SW480 (cell line): ENCODE data around the gene OTUD5.

ENCODE experiments used
- DNase-seq: peaks from one replicate; pipeline ENCODE4 v3.0.0-alpha.2; 2016; ENCODE audit warnings: low spot score

The OTUD5 gene

DNA sequence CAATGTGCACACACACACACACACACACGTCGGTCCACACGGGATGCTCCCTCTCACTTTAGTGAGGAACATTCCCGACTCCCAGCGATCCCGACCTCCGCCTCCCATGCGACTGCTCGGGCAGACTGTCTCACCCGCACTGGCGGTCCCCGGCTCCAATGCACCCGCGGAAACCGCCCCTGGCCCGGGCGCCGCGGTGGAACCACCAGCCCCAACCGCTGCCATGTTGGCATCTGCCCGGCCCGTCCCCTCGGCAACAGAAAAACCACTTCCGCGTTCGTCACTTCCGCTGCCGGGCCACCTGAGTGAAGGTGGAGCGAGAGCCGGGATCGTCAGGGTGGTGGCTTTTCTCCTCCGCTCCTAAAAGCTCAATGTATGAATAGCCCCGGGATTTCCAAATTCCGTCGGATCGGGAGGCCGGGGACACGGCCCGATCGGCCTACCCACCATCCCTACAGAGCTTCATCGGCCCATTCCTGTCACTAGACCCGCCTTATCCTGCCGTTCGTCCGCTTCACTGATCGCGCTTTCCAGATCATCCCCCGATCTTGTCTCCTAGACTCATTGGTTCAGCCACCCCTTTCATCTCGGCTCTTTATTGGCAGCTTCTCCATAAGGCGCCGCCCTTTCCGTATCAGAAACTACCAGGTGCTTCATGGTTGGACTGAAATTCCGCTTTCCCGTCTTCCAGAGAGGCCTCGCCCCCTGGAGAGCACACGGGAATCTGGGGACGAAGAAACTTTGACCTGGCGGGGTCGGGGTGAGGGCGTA is 45.8 kb downstream of the OTUD5 start, which contains the start of gene SLC35A2:
SLC35A2 (minus strand) TSS at position 235 of the 771 bp plus-strand sequence; CDS start at position 225, 10 bp downstream.
- DNase-seq: peak; percentile 94

DNA sequence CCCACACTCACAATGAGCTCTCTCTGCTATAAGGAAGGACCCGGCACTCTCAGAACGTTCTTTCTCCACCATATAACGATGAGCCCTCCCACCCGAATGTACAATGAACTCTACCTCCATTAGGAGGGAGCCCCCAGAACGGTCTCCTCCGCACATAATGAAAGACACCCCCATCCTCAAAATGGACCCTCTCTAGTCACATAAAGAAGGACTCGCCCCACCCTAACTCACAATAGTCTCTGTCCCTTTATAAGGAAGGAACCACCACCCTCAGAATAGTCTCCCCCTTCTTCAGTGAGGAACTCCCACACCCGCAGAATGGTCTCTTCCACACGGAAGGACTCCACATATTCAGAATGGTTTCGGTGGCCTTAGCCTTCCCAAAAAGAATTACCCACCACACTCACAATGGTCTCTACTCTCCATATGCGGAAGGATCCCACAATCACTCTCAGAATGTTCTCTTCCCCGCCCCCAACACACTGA is 46.4 kb downstream of the OTUD5 start:
- DNase-seq: peak; percentile 17

DNA sequence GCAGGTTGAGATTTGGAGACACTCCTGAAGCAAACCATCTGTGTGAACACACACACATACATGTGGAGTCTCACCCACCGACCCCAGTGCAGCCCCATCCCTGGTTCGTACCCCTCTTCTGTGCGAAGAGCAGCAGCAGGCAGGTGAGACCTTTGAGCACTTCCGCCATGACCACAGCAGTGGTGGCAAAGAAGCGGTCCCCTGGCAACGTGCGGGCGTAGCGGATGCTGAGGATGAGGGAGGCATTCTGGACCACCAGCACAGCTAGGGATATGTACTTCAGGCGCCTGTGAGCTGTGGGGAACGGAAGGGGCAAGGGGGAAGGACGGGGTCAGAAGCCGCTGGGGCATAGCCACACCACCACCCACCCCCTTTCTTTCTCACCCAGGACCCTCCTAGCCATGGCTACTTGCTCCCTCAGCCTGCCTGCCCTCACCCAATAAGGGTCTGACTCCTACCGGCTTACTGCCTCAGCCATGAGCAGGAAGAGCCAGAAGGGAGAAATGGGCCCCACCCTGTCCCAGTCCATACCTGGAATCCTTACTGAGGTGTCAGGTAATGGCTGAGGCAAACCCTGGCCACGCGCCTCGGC is 47.6 kb downstream of the OTUD5 start:
- DNase-seq: no peak

DNA sequence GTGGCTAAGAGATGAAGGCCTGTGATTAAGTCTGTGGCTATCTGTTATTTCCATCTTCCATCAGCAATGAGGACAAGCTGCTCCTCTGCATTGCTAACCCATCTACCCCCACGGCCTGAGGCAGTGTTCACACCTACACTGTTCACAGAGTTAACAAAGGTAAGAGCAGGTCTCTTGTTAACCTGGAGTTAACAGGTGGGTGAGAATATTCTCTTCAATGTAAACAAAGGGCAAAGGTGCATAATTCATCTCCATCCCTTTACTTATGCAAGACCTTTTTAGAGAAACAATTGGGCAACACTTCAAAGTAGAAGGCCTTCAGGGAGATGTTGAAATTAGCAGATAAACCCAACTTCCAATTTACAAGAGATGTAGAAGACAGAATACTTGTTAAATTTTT is 48.8 kb downstream of the OTUD5 start:
- DNase-seq: no peak

DNA sequence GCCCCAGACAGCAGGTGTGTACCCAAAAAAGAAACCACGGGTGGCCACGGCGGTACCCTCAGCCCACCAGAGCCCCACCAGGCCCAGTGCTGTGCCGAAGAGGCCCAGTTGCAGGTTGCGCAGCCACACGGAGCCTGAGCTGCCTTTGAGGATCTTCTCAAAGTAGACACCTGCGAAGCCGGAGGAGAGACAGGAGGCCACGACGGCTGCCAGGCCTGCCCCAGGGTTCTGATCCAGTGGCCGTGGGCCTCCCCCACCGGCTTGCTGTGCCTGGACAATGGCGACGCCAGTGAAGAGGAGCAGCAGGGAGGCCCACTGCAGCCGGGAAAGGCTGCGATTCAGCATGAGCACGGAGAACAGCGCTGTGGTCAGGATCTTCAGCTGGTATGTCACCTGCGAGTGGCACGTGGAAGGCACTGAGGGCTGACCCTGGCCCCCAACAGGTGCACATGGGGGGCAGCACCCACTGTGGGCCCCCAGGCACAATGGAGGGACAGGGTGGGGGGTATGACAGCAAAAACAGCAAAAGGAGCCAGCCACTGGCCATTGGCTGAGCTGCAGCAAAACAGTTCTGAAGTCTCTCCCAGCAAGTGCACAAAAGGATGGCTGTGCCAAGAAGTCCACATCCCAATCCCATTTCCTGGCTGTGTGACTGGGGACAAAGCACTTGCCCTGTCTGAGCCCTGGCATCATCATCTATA is 52.2 kb downstream of the OTUD5 start:
- DNase-seq: no peak

DNA sequence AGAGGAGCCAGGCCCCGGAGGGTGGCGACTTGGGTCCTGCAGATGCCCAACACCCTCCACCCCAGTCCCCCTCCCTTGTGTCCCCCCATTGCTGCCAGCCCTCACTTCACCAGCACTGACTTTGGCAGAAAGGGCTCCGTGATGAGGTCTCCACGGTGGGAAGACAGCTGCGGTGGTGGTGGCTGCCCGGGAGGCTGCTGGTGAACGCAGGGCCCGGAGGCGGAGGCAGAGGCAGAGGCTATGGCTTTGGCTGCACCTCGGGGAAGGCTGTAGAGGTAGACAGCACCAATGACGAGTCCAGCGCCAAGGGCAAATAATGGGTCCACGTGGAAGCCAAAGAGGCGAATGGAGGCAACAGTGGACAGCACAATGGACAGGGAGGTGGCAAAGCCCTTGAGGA is 52.8 kb downstream of the OTUD5 start:
- no peak for DNase-seq

DNA sequence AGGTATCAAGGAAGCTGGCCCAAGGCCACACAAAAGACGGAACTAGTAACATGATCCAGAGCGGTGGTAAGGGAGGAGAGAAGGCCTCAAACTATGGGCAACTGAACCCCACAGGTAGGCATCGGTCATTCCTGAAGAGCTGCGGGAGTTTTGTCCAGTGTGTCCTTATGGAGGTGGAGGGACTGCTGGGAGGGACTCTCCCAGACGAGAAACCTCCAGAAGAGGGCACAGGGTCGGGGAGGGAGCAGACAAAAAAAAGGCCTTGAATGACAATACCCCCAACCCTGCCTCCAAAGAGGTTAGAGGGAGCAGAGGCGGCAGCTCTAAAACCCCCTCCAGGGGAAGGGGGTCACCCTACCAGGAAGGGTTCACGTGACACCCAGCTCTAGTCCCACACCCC is 53.2 kb downstream of the OTUD5 start:
- no peak for DNase-seq

DNA sequence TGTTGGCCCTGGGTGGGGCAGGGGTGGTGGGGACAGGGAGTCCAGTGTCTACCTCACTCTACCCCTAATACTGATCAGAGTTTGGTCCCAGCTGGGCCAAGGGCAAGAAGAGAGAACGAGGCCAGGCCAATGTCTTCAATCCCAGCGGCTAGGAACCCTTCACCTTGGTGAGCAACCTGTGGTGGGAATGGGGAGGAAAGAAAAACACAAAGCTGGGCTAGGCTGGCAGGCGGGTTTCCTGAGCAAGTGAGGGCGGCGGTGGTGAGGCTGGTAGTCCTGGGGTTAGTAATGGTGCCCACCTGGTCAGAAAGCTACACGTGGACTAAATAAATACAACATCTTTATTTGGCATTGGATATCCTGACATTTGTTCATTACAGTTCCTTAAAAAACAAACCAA is 54.1 kb downstream of the OTUD5 start:
- DNase-seq: no peak

DNA sequence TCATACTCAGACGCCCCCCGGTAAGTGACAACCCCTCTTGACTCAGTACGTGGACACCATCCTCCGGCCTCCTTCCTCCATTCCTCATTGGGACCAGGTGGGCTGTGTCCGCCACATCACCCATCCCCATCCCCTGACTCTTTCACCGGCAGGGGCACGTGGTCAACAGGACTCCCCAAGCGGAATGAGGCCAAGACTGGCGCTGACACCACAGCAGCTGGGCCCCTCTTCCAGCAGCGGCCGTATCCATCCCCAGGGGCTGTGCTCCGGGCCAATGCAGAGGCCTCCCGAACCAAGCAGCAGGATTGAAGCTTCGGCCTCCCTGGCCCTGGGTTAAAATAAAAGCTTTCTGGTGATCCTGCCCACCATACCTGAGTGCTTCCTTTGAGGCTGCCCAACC is 54.6 kb downstream of the OTUD5 start:
- DNase-seq: no peak

DNA sequence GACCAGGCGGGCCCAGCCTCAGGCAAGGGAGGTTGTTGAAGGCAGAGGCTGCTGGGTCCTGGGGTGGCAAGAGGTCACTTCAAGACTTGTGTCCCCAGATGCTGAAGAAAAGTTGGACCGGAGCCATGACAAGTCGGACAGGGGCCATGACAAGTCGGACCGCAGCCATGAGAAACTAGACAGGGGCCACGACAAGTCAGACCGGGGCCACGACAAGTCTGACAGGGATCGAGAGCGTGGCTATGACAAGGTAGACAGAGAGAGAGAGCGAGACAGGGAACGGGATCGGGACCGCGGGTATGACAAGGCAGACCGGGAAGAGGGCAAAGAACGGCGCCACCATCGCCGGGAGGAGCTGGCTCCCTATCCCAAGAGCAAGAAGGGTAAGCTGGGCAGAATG is 55.3 kb downstream of the OTUD5 start:
- DNase-seq: no peak

DNA sequence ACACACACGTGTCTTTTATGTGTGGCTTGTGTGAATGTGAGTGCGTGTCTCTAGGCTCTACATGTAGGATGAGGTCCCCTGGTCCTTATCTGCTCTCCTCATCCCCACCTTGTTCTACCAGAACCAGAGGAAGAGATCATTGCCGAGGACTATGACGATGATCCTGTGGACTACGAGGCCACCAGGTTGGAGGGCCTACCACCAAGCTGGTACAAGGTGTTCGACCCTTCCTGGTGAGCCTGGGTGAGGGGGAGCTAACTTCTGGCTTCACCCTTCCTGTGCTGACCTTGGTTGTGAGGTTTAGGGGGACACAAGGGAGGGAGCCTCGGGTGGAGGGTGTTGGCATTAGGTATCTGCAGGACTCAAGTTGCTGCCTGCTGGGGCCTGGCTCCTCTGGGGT is 56.3 kb downstream of the OTUD5 start:
- no peak for DNase-seq

DNA sequence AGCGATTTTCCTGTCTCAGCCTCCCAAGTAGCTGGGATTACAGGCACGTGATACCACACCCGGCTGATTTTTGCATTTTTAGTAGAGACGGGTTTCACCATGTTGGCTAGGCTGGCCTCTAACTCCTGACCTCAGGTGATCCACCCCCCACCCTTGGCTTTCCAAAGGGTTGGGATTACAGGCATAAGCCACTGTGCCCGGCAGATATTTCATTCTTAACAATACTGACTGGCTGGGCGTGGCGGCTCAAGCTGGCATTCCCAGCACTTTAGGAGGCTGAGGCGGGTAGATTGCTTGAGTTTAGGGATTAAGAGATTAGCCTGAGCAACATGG is 58.4 kb downstream of the OTUD5 start:
- DNase-seq: no peak

DNA sequence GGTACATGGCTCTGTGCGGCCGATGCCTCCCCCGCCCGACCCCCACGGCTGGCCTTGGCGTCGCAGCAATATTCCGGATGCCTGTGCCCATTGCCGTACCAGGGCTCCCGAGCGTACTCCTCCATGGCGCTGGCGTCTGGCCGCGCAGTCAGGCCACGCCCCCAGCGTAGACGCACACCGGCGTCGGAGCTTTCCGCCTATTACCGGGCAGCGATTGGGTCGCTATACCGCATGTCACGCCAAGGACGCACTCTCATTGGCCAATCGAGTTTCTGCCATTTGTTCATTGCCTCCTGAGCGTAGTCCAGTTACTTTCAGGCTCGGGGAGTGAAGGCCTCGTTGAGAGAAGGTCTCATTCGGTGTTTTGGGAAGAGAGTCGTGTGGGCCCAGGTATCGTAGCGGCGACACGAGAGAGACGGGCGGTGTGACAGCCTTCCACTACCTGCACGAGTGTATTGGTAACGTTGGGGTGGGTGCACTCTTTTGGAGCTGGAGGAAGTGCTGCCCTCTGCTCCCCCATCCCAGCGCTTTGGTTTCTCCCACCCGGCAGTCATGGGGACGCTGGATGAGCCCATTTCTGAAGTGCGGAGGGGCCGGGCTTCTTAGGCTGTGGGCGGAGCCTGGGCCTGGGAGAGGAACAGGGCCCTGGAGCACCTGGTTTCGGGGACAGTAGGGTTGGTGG is 59.6 kb downstream of the OTUD5 start, which contains the start of the genes PQBP1 and TIMM17B:
PQBP1 (plus strand) TSS at position 306 of the 682 bp plus-strand sequence. CDS start 580 bp downstream, outside the sequence.
TIMM17B (minus strand) TSS at position 144 of the 682 bp plus-strand sequence; CDS start at position 125, 19 bp downstream.
- peak; percentile 97 for DNase-seq

DNA sequence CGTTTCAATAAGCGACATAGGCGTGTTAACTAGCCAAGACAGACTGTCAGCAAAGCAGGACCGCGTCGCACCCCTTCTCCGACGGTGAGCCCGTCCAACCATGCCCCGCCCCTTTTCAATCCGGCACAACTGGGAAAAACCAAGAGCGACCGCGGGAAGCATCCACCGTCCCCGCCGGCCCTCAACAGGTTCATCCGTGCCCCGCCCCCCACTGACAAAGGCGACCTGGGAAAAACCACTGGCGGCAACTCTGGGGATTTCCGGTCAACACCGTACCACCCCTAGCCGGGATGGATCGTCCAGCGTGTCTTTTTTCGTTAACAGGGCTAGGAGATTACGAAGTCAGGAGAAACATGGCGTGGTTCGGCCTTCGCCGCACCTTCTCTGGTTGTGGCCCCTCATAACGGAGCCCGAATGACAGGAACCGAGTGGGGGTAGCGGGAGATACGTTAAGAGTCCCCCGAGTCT is 60.2 kb downstream of the OTUD5 start:
- DNase-seq: peak; percentile 89

DNA sequence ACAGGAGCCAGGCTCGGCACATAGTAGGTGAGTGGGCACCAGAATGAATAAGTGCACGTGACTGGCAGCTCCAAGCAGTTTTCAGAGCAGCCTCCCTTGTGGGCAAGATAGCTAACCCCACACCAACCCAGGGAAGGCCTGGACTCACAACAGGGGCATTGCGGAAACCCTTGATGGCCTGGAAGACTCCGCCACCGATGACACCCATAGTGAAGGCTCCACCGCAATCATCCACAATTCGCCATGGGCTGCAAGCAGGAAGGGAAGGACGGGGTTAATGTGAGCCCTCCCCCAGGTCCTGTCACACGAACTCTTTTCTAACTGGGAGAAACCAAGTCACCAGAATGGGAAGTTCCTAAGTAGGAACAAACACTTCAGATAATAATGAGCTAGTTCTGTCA is 60.8 kb downstream of the OTUD5 start:
- DNase-seq: peak; percentile 24

DNA sequence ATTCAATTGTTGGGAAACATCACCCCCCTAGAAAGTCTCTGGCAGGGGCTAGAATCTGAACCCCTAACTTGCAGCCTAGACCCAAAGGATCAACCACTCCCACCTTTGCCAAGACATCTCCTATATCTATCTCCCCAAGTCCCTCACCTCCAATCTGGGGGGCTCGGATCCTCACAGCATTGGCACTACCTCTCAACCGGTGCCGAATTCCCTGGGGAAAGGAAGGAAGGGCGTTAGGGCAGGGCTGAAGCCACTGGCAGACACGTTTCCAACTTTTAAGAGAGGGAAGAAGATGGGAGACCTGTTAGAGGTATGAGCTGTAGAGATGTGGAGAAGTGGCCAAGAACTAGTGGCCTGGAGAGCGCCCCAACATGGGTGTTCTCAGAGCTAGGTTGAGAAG is 62.5 kb downstream of the OTUD5 start:
- DNase-seq: no peak

DNA sequence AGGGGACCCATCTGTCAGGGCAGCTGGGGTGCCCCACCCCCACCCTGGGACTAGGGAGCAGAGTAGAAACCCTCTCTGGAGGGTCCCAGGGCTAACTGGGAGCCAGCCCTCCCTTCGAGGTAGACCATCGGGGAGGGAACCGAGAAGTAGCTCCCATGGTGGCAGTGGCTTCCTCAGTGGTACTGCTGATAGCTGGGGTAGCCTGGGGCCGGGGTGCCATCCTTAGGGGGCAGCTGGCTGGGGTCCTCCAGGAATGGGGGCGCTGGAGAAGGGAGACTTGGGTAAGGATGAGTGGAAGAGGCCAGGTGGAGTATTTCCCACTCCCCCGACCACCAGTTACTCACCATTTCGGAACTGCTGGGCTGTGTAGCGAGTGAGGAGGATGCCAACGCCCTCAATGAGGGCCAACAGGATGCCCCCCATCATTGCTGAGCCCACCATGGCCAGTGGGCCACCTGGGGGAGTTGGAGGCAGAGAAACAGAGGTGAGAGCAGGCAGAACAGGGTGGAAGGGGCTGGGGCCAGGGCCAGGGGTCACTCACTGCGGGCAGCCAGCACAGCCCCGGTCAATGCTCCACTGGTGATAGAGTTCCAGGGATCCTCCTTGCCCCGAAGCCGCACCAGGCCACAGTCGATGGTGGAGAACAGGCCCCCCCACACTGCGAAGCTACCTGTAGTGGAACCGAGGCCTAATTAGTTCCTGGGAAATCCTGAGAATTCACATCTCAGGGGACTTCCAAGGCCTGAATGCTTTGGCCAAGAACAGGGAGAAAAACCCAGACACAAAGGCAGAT is 63.7 kb downstream of the OTUD5 start:
- DNase-seq: no peak

DNA sequence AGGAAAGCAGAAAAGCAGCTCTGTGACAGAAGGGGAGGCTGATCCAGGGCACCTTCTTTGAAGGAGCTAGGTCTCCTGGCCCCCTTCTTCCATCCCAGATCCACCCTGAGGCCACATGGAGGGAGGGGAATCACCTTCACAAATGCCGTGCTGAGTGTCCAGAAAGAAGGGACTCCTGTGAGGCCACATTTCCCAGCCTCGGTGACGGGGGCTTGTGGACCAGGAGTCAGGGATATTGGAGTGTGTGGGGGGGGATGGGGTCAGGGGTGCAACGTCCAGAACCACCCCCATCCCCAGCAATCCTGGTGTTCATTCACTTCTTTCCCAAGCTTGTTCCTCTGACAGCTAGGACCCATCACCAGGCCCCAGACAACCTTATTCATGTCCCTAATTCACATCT is 64.5 kb downstream of the OTUD5 start:
- DNase-seq: no peak

DNA sequence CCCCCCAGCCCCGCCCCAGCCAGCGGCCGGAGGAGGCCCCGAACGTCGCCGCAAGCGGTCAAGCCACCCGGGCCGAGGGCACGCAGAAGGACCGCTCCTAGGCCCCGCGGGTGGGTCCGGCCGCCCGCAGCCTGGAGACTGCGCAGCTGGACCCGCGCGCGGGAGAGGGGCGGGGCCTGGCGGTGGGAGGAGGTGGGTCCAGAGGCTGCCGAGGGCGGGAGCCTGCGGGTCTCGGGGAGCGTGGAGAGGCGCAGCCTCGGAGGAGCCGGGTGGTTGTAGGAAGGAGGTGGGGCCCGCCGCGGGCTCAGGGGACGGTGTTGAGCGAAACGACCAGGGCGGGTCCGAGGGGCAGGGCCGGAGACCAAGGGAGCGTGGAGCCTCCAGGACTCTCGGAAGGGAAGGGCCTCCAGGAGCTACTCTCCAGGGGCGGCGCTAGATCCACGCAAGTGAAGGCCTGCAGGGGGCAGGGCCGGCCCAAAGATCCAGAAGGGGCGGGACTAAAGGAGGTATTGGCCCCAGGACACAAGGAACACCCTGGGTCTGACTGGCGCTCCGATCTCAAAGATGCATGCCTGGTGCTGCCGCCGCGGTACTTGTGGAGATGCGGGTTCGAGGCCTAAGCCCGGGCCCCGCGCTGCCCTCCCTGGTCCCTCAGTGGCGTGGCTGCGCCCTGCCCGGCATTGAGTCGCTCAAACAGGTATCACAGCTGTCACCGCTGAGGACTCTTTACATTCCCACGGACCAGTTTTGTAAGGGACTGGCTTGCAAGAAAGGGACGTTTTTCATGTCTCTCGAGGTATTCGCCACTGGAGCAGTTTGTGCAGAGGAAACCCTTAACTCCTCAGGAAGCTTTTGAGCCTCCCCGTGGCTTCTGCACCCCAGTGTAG is 65.8 kb downstream of the OTUD5 start:
- DNase-seq: peak; percentile 90

DNA sequence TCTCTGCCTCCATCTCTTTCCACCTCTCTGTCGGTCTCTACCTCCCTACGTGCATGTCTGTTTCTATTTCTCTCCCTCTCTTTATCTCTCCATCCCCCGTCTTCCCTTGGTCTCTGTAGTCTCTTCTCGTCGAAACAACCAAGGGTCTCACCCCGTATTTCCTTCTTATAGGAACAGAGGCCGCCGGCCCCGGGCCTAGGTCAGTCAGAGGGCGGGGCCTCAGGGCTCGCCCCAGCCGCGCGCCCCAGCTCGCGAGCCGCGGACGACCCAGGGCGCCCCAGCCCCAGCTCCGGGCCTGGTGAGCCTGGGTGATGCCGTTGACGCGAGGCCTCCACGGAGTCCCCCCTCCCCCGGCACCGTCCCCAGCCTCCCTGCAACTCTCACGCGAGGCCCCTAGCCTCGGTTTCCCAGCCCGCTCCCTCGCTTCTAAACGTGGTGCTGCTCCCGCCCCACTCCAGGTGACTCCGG is 66.4 kb downstream of the OTUD5 start:
- peak; percentile 44 for DNase-seq
